Left colon (tissue), 2 donors: ENCODE results near the gene EXOC1. TPM values are rescaled to one million over a fixed set of nuclear protein-coding genes. Genes with fewer than 3 reads are reported as not detected.

Source experiments
- ATAC-seq: fragments of 200-7000 bp; cut with Tn5 transposase; one replicate; pipeline ENCODE4 v1.9.1; 2020; ENCODE audit warnings: mild to moderate bottlenecking, moderate library complexity
- DNase-seq, 2 donors: peaks; one replicate each; pipeline ENCODE4 v3.0.0-alpha.2; 2020
- intact Hi-C, 2 donors: fragments of 100-400 bp; cut with DNase I in 1 of 2; cut with micrococcal nuclease in 1 of 2; formaldehyde crosslinking; loops; one replicate each; pipeline versions ENCODE4 v1.11.2 to v1.14.0; 2022; cut with DNase I, micrococcal nuclease
- long read RNA-seq: library from polyadenylated mRNA; unstranded; transcript quantifications from one replicate; pipeline ENCODE4 v2.0.0, GENCODE V29; 2021
- total RNA-seq, 2 donors: library from RNA; stranded (reverse); fragmentation: NEBNext Ultra II Directional; extraction: Animal tissue kit (Norgen Biotek cat#: 25700); gene quantifications; one replicate each; pipeline ENCODE4 v1.2.1, GENCODE V29; 2021
- donor health status: DM: no; HTN: no; CAD: no.
- donor health status: DM: yes; HTN: yes; CAD: no.

The EXOC1 gene, protein sequence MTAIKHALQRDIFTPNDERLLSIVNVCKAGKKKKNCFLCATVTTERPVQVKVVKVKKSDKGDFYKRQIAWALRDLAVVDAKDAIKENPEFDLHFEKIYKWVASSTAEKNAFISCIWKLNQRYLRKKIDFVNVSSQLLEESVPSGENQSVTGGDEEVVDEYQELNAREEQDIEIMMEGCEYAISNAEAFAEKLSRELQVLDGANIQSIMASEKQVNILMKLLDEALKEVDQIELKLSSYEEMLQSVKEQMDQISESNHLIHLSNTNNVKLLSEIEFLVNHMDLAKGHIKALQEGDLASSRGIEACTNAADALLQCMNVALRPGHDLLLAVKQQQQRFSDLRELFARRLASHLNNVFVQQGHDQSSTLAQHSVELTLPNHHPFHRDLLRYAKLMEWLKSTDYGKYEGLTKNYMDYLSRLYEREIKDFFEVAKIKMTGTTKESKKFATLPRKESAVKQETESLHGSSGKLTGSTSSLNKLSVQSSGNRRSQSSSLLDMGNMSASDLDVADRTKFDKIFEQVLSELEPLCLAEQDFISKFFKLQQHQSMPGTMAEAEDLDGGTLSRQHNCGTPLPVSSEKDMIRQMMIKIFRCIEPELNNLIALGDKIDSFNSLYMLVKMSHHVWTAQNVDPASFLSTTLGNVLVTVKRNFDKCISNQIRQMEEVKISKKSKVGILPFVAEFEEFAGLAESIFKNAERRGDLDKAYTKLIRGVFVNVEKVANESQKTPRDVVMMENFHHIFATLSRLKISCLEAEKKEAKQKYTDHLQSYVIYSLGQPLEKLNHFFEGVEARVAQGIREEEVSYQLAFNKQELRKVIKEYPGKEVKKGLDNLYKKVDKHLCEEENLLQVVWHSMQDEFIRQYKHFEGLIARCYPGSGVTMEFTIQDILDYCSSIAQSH
- total RNA-seq = 10 to 100 TPM; 37.1 to 43.8 TPM
- long read RNA-seq, transcript EXOC1-203 (19 exons, 3,551 nt) = major isoform, 16 of 55 reads
- long read RNA-seq, partial matches to known transcripts = 29 of 55 reads
- long read RNA-seq, other reads (novel, unspliced or antisense) = 6 of 55 reads

- ATAC-seq = peak; percentile 97
- peak; percentile 99 to 100 for DNase-seq
- intact Hi-C loops = no loop called here
Measured at GRCh38 chr4:55853484-55854046, at the start of gene EXOC1. Gene EXOC1 (plus strand): TSS chr4:55853648. CDS start chr4:55858324, 4,676 bp downstream.

GRCh38 chr4:55807556-55807955 lies 45.9 kb upstream of the EXOC1 start:
- ATAC-seq (no peak), DNase-seq (no peak)
- intact Hi-C loops = no loop called here

GRCh38 chr4:55808186-55808585 lies 45.3 kb upstream of the EXOC1 start:
- DNase-seq = no peak
- intact Hi-C loops = no loop called here
- no peak for ATAC-seq

GRCh38 chr4:55808632-55809031 lies 44.8 kb upstream of the EXOC1 start:
- intact Hi-C loops = no loop called here
- DNase-seq = no peak
- no peak for ATAC-seq

DNA sequence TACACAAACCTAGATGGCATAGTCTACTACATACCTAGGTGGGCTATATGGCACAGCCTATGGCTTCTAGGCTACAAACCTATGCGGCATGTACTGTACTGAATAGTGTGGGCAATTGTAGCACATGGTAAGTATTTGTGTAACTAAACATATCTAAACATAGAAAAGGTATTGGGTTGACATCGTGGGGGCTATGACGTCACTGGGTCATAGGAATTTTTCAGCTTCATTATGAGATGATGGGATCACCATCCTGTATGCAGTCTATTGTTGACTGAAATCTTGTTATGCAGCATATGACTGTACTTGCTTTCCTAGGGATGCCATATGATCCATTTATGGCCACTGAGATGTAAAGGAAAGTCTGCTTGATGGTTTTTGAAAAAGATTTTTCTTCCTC lies 35.8 kb upstream of the EXOC1 start:
- intact Hi-C loops = no loop called here
- DNase-seq (no peak), ATAC-seq (no peak)

- intact Hi-C loops = no loop called here
- DNase-seq = no peak
Measured at GRCh38 chr4:55819634-55820033, 33.8 kb upstream of the EXOC1 start, which contains the start of gene EXOC1L. Gene EXOC1L (plus strand): TSS chr4:55819790. CDS start chr4:55820027, 237 bp downstream.

DNA sequence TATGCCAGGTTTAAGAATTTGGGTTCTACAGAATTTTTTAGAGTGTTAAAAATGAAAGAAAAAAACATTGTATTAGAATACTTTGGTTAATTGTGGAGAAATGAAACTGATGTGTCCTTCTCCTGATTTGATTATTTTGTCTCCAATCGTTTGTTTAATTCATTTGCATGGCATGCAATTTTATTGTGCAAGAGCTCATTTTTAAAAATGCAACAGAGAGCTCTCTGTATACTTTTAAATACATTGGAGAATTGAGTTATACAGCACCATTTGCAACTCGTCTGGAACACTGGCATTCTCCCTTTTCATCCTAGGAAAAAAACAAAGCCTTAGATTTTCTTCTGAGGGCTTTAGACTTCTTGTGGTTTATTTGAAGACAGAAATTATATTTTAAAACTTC lies 33.2 kb upstream of the EXOC1 start:
- ATAC-seq = no peak
- intact Hi-C loops = no loop called here

More at GRCh38 chr4:55819634-55820033, 33.8 kb upstream of the EXOC1 start, which contains the start of gene EXOC1L:
- no peak for ATAC-seq

DNA sequence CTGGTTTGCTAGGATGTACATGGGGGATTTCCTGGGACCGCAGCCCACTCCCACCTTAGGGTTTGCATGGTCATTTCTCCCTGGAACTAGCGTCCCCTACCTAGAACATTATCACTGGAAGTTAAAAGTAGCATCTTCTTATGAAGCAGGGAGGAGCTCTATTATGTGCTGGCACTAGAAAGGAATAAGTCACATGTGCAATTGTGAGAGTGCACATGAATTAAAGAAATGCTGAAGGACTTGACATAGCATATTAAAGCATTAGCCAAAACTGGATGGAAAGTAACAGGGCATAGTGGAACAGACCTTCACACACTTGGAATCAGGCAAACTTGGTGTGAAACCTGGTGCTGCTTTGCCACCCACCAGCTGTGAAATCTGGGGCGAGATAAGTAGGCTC lies 31.1 kb upstream of the EXOC1 start:
- intact Hi-C loops = no loop called here
- no peak for ATAC-seq
- DNase-seq = no peak

More for the DNA sequence above, 33.2 kb upstream of the EXOC1 start:
- DNase-seq = no peak

DNA sequence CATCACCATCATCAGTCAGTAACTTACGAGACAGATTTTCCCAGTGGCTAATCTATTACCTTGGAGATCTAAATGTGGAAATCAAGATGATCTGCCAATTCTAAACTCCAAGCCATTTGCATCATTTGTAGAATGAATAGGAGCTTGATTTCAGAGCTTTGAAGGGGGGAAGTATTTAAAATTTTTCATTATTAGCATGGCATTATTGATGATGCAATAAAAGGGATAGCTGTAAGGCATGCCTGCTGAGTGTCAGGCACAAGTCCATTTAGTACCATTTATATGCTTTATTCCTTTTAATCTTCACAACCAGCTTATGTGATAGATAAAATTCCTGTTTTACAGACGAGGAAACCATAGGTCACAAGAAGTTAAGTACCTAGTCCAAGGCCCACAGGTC lies 28.6 kb upstream of the EXOC1 start:
- intact Hi-C loops = no loop called here
- ATAC-seq (no peak), DNase-seq (no peak)

- intact Hi-C loops = no loop called here
- no peak for DNase-seq
- ATAC-seq = no peak
Measured at GRCh38 chr4:55826986-55827385, 26.5 kb upstream of the EXOC1 start.

DNA sequence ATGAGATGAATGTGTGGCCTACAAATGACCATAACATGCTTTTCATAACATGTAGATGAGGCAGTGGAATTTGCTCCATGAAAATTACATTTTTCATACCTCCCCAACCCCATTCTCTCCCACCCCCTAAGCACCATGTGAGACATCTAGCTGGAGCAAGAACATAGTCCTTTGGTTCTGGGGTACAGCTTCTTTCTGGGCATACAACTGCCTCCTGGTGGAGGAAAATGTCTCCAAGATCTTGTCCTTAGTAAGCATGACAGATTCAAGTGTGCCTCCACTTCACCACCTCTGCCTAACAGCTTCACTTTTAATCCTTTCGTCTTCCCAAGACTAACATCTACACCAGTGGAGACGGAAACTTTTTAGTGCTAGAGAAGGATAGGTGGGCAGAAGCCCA lies 25.9 kb upstream of the EXOC1 start:
- DNase-seq (no peak), ATAC-seq (no peak)
- intact Hi-C loops = no loop called here

- ATAC-seq (no peak), DNase-seq (no peak)
- intact Hi-C loops = no loop called here
Measured at GRCh38 chr4:55830048-55830447, 23.4 kb upstream of the EXOC1 start.

GRCh38 chr4:55830716-55831115 lies 22.7 kb upstream of the EXOC1 start:
- intact Hi-C loops = no loop called here
- no peak for ATAC-seq
- no peak for DNase-seq

DNA sequence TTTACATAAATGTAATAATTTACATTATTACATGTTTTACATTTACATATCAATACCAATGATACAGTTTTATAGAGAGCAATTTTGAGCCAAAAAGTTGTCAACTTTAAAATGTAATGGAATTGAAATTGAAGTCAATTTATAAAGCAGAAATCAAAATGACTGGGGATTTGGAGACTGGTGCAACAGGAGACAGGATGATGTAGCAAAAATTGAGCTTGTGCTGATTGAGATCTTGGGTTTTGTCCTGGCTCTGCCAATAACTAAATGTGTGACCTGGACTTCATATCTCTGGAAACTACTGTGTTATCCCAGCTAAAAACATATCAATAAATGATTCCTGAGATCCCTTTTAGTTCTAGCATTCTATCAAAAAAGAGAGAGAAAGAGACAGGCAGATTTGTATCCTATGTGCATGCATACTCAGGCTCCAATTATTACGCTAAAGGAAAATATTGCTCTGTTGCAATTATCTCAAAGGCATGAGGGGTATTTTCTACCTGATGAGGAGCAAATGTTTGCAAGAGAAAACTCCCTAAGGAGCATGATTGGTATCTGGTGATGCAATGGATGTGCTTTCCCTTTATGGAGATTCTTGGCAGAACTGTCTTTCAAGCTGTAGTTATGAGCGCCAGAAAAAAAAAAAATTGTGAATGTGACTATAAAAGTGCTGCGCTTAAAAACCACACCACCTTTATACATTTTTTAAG lies 19.2 kb upstream of the EXOC1 start:
- intact Hi-C loops = no loop called here
- no peak for ATAC-seq
- no peak for DNase-seq

DNA sequence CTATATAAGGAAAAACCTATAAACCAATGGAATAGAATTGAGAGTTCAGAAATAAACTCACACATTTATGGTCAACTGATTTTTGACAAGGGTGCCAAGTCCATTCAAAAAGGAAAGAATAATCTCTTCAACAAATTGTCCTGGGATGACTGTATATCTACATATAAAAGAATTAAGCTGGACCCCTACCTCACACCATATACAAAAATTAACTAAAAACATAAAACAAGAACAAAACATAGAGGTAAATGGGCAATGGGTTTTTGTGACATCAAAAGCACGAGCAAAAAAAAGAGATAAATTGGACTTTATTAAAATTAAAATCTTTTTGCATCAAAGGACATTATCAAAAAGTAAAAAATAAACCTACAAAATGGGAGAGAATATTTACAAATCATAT lies 15.5 kb upstream of the EXOC1 start:
- ATAC-seq (no peak), DNase-seq (no peak)
- intact Hi-C loops = no loop called here

DNA sequence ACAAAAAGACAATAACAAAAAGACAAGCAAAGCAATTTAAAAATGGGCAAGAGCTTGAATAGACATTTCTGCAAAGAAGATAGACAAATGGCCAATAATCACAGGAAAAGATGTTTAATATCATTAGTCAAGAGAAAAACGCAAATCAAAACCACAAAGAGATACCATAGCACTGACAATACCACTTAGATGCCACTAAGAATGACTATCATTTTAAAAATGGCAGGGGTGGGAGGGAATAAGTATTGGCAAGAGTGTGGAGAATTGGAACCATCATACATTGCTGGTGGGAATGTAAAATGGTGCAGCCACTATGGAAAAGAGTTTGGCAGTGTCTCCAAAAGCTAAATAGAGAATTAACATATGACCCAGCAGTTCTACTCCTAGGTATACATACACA lies 15.1 kb upstream of the EXOC1 start:
- ATAC-seq = no peak
- intact Hi-C loops = no loop called here
- no peak for DNase-seq

- ATAC-seq (no peak), DNase-seq (no peak)
- intact Hi-C loops = no loop called here
Measured at GRCh38 chr4:55838952-55839351, 14.5 kb upstream of the EXOC1 start.

DNA sequence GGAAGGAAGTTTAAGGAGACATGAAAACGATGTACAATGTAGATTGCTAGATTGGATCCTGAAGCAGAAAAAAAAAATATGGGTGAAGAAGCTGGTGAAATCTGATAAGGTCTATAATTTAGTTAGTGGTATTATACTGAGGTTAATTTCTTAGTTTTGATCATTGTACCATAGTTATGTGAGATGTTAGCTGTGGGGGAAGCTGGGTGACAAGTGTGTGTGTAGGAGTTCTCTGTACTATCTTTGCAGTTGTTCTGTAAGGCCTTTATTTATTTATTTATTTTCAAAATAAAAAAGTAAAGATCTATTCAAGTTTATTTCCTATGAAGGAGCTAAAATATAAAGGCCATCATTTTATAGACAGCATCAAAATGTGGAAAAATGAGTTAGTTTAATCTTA lies 12.5 kb upstream of the EXOC1 start:
- intact Hi-C loops = no loop called here
- ATAC-seq (no peak), DNase-seq (no peak)
